Right hindlimb (tissue), 1 donor: Measurements from ENCODE around the gene LSM12.
"Not testable (repeated sequence)": the region's sequence is repeated elsewhere in the genome, so short reads cannot be mapped to it uniquely, and the experiment has no call there.

Experiments used
- DNase-seq: peaks from one replicate; pipeline ENCODE4 v3.0.0-alpha.2; 2018

The LSM12 gene

GRCh38 chr17:44037471-44037870, 29.0 kb downstream of the LSM12 start:
- DNase-seq = no peak

- DNase-seq = not testable (repeated sequence)
Measured at GRCh38 chr17:44034688-44035087, 31.8 kb downstream of the LSM12 start.

- no peak for DNase-seq
Measured at GRCh38 chr17:44033861-44034408, 32.5 kb downstream of the LSM12 start.

DNA sequence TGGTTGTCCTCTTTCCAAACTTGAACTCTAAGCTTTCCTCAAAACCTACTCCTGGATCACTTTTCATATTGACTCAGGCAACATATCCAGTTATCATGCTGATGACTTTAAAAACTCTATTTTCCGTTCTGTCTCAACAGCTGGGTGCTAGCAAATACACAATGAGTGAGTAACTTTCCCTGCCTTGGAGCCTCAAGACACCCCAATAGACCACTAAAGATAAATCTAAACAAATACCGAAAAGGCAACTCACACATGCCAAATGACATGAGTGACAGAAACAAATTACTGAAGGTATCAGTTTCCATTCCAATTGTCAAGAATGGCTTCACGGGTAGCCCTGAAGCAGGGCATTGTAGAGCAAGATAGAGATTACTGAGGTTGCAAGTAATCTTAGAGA, 36.0 kb downstream of the LSM12 start:
- no peak for DNase-seq

DNA sequence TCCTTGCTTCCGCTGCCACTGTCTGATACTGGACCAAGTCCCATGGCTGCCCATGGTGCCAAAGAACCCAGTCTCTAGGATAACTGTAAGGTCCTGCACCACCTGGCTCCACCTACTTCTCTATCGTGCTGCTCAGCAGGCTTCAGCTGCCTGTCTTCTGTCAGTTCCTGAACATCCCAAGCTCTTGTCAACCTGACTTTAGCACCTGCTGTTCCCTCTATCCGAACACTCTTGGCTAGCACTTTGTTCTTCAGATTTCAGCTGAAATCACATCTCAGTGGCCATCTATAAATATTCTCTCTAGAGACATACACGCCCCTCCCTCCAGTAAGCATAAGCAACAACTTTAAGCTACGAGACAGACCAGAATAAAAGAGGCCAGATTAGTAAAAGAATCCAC, 36.7 kb downstream of the LSM12 start:
- DNase-seq = no peak

- DNase-seq = no peak
Measured at GRCh38 chr17:44024853-44025252, 41.6 kb downstream of the LSM12 start.

DNA sequence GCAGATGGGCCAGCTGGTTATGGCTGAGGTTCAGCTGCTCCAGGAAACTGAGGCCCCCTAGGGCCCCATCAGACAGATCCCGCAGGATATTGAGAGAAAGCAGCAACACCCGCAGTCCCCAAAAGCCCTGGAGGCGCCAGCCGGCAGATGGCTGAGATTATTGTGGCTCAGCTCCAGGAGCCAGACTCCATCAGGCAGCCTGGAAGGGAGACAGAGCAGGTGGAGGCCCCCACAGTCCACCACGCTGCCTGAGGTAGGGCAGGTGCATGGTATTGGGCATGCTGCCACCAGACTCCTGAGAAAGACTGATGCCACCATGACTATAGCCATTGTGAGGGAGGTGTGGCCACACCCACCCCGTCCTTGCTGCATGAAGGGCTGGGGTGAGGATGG, 42.2 kb downstream of the LSM12 start:
- DNase-seq = no peak

DNA sequence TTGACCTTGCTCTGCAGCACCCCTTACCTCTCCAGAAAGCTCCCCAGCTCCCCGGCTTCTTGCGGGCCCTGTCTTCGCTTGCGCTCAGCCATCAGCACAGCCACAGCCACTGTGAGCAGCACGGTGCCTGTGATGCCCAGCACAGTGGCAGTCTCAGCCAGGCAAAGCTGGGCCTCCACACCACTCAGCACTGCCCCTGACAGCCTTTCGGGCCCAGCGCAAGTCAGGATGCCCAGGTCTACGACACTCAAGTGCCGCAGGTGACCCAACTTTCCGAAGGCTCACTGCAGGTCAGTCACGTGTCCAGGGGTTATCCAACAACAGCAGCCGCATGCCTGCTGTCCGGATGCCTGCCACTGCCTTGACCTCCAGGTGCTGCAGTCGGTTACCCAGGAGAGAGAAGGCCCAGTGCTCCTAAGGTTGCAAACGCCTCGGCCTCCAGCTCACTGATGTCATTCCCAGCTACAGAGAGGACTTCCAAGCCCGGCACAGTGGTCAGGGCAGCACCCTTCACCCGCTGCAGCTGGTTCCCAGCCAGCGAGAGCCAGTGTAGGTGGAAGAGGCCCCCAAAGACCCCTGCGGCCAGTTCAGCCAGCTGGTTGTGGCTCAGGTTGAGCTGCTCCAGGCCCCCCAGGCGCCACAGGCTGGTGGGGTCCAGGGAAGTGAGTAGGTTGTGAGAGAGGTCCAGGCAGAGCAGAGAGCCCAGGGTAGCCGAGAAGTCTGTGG, 42.8 kb downstream of the LSM12 start:
- DNase-seq = no peak

GRCh38 chr17:44022246-44022645, 44.2 kb downstream of the LSM12 start:
- DNase-seq = no peak

GRCh38 chr17:44021227-44021626, 45.2 kb downstream of the LSM12 start:
- not testable (repeated sequence) for DNase-seq

DNA sequence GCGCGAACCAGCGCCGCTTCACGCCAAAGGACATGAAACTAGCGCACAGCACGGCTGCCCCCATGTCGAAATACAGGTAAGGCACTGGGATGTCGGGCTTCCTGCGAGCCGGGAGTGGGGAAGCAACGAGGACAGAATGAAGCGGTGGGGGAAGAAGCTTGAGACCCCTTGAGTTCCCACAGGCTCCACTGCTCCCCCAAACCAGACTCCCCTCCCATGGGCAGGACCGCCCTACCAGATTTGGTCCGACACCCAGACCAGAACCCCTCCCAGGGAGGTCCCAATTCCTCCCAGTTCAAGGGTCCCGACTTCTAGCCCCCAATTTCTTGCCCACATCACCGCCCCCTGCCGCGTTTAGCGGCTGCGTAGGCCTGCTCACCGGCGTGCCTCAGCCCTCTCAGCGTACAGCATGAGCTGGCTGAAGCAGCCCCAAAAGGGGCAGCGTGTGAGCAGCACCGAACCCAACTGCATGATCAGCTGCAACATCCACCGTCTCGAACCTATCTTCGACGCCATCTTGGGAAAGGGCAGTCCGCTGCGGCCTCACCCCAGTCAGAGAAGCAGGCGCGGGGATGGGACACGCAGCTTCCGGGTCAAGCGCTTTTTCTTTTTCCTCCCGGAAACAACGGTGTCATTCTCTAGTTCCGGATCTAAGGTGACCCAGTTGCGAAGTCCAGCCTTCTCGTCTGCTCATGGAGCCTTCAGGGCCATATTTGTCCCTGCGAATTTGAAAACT, 51.9 kb downstream of the LSM12 start, which contains the start of gene TMEM101:
TMEM101 (minus strand) TSS at position 527 of the 736 bp plus-strand sequence; CDS start at position 516, 11 bp downstream.
- peak; percentile 93 for DNase-seq

GRCh38 chr17:44014133-44014436, 52.4 kb downstream of the LSM12 start:
- no peak for DNase-seq

DNA sequence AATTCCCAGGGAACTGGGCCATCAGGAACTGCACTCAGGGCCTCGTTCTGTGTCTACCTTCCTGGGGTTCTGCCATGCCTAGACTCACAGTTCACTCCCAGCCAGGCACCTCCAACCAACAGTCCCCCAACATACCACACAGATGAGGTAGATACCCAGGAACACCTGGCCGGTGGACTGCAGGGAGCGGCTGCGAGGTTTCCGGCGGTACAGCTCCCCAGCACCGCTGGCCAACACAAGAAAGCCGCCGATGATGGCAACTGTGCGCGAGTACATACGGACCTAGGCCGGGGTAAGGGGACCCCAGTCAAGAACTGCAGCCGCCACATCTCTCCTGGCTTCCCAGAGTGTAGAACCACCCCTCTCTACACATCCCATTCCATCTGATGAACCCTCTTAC, 53.6 kb downstream of the LSM12 start:
- no peak for DNase-seq

- DNase-seq = no peak
Measured at GRCh38 chr17:44012391-44012790, 54.1 kb downstream of the LSM12 start.

DNA sequence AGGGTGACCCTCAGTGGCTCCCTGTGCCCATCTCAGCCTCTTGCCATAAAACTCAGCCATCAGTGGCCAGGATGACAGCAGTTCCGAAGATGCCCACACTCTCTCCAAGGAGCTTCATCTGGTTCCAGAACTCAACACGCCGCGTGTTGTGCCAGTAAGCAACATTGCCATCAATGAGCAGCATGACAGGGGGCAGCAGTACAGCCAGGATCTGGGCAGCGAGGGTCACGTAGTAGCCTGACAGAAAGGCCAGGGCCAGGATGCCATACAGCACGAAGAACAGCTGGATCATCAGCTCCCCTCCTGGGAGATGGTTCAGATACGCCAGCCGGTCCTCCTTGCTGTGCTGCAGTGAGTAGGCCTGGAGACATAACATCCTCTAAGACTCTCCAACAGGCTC, 54.6 kb downstream of the LSM12 start:
- no peak for DNase-seq

DNA sequence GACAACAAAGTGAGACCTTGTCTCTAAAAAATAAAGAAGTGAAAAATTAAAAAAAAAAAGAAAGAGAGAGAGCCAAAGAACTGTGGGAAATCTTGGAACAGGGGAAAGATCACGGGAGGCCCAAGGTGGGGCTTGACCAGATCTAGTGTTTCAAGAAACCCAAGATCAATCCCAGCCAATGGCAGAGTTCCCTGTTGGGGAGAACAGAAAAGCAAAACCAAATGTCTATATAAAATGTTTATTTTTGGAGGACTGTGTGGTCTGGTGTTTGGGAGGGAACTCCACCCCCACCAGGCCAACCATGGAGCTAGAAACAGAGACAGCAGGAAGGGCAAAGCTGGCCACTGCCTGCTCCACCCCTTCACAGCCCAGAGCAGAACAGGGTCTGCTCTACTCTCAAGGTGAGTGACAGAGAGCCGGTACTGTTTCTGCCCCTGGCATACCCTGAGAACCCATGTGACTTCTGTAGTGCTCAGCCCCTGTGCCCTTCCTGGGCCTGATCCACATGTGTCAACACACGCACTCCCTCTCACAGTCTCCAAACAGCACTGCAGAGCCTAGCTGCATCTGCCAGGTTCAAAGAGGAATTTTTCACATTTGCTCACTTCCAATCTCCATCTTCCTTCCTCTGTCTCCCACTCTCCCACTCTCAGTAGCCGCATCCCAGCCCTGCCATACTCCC, 55.4 kb downstream of the LSM12 start:
- DNase-seq = peak; percentile 46

DNA sequence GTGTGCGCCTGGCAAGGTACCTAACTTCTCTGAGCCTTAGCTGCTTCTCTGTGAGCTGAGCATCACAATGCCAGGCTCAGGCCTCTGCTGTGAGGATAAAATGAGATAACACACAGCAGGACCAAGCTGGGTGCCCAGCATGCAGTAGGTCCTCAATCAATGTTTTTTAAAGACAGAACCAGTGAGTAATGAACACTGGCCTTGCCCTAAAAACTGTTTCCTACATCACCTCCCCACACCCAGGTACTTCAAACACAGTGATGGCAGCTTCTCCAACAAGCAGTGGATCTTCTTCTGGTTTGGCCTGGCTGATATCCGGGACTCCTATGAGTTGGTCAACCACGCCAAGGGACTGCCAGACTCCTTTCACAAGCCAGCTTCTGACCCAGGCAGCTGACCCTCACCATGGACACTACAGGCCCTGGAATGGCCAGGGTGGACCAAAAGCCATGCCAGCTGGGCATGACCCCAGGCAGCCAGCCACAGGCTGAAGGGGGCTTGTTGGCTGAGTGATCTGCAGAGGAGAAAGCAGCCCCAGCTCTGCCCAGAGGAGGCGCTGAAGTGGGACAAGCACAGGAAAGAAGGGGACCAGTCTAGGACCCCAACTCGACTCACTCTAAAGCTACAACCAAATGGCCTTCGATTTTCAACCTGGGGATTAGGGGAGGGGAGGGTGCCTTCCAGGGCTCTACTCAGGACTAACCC, 58.1 kb downstream of the LSM12 start:
- DNase-seq = no peak

DNA sequence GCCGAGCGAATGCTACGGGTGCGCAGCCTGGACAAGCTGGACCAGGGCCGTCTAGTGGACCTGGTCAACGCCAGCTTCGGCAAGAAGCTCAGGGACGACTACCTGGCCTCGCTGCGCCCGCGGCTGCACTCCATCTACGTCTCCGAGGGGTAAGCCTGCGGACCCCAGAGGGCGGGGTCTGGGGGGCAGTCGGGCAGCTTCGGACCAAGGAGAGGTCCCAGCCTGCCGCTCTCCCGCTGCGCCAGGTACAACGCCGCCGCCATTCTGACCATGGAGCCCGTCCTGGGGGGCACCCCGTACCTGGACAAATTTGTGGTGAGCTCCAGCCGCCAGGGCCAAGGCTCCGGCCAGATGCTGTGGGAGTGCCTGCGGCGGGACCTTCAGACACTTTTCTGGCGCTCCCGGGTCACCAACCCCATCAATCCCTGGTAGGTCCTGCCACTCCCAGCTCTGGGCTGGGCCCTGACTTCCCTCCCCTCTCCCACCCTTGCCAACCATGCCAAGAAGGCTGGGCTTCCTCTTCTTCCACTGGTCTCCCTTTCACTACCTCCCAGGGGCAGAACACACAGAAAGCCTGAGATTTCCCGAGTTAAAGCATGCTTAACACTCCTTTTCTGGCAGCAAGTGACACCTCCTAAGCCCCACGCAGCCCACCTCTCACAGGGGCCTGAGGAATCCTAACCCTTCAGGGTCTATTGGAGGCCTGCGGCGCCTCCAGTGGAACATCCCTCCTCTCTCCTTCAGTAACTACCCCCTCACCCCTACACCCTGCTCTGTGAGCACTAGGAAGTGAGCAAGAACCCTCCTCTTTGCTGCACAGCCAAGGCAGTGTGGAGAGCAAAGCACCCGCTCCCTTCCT, 58.9 kb downstream of the LSM12 start:
- peak; percentile 55 for DNase-seq

DNA sequence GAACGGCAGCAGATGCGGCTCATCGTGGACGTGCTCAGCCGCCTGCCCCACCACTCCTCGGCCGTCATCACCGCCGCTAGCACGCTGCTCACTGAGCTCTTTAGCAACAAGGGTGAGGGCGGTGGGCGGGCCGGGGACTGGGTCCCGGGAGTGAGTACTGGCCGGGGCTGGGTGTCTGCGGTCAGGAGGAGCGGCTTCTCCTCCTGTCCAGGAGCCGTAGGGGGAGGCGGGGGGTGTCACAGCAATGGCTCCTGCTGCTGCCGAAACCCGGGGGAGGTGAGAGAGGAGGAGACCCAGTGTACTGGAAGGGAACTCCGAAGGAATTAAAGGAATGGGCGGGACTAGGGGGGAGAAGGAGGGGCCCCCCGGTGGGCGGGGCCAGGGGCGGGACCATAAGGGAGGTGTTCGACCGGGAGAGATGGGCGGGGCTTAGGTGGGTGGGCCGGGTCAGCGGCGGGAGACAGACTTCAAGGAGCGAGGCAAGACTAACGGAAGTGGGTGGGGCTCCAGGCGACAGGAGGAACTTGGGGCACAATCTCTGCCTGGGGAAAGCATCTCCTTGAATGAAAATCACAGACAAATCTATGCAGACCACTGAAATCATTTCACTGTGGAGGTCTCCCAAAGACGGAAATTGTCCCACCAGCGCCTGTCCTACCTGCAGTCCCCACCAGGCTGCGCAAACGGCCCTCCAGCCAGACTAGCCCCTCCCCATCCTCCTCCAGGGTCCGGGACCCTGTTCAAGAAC, 59.7 kb downstream of the LSM12 start:
- peak; percentile 96 for DNase-seq

- DNase-seq = no peak
Measured at GRCh38 chr17:44006272-44006597, 60.2 kb downstream of the LSM12 start.

GRCh38 chr17:44005527-44006271, 60.8 kb downstream of the LSM12 start:
- DNase-seq = no peak
